K562 (cell line): ENCODE results near the gene GFRA4. TPM values are rescaled to one million over a fixed set of nuclear protein-coding genes. Genes with fewer than 3 reads are reported as not detected.
A peak's percentile ranks its signal among the peaks of the same experiment; 100 is the strongest.

ENCODE experiments used
- ATAC-seq: fragments of 200-7000 bp; cut with Tn5 transposase; 3 replicates; pipeline ENCODE4 v1.9.1; 2020; ENCODE audit warnings: moderate library complexity
- BruUV-seq: library from RNA; stranded (reverse); fragments of 400-500 nt; replicated peaks from 2 replicates; lab custom pipeline; 2021; lab: Mats Ljungman, UMichigan
- CTCF ChIA-PET: fragments of 300-600 bp; formaldehyde crosslinking; extraction: SDS; loops from one replicate; lab custom pipeline; 2021; ENCODE audit warnings: low intra/inter-chr PET ratio; lab: Yijun Ruan, JAX
- POLR2A ChIA-PET: fragments of 300-600, 350-650 bp; sonication (Branson Sonifier 250); formaldehyde crosslinking; extraction: SDS; loops from one replicate; lab custom pipeline; 2021; ENCODE audit warnings: antibody characterized with exemption, inconsistent platforms; lab: Yijun Ruan, JAX
- DNase-seq, 4 experiments: peaks; one replicate each; pipeline versions ENCODE4 v3.0.0 to v3.0.0-alpha.2; 2011 to 2018; ENCODE audit warnings: low spot score in 3 of 4, mixed read lengths in 3 of 4; ENCODE audit errors: extremely low read depth in 1 of 4
- FAIRE-seq: peaks from 2 replicates; lab custom pipeline; 2011; peaks lifted over from hg19 to GRCh38; lab: Jason Lieb, UNC
- H2AFZ ChIP-seq: 2 replicates; pipeline ENCODE4 v1.6.0; 2011; ENCODE audit warnings: low read depth, low read length, control low read depth, inconsistent platforms
- H3K27ac ChIP-seq: fragments of 200-600 bp; 3 replicates; pipeline ENCODE4 v1.8.0; 2011; ENCODE audit warnings: low read depth, mild to moderate bottlenecking, control low read depth, inconsistent platforms, low read length, moderate library complexity, mixed read lengths; ENCODE audit errors: extremely low read depth
- H3K27me3 ChIP-seq, 2 experiments: fragments of 300-600 bp in 1 of 2; 2 replicates in 1 of 2; 3 replicates in 1 of 2; pipeline versions ENCODE4 v1.6.0 to v1.8.0; 2011; ENCODE audit warnings: inconsistent platforms in 2 of 2, low read length in 2 of 2, mild to moderate bottlenecking in 1 of 2, mixed read lengths in 1 of 2, moderate library complexity in 1 of 2; ENCODE audit not compliant: control insufficient read depth in 2 of 2, insufficient read depth in 2 of 2
- H3K36me3 ChIP-seq: fragments of 300-600 bp; 3 replicates; pipeline ENCODE4 v1.8.0; 2011; ENCODE audit warnings: mild to moderate bottlenecking, low read length, inconsistent platforms; ENCODE audit not compliant: control insufficient read depth, insufficient read depth
- H3K4me1 ChIP-seq, 2 experiments: fragments of 200-600 bp in 1 of 2; replicated peaks in 1 of 2; 2 replicates in 1 of 2; 3 replicates in 1 of 2; pipeline versions ENCODE4 v1.5.1 to v1.8.0; 2011; ENCODE audit warnings: inconsistent platforms in 2 of 2, low read length in 2 of 2, mild to moderate bottlenecking in 1 of 2, mixed read lengths in 1 of 2, moderate library complexity in 1 of 2; ENCODE audit not compliant: control insufficient read depth in 2 of 2, insufficient read depth in 2 of 2
- H3K4me2 ChIP-seq: 2 replicates; pipeline ENCODE4 v1.6.1; 2011; ENCODE audit warnings: low read length, control low read depth, inconsistent platforms, mixed read lengths; ENCODE audit not compliant: insufficient read depth
- H3K4me3 ChIP-seq: fragments of 200-600 bp; sonication (generic), shearing (Covaris generic); 2 replicates; pipeline ENCODE4 v1.5.1; 2016; ENCODE audit warnings: control low read depth, inconsistent platforms
- H3K79me2 ChIP-seq: fragments of 200-600 bp; 3 replicates; pipeline ENCODE4 v1.8.0; 2011; ENCODE audit warnings: low read length, inconsistent platforms; ENCODE audit not compliant: control insufficient read depth, insufficient read depth
- H3K9ac ChIP-seq, 2 experiments: 2 replicates each; pipeline versions ENCODE4 v1.6.0 to v1.6.1; 2011; ENCODE audit warnings: low read depth in 2 of 2, low read length in 2 of 2, control low read depth in 1 of 2, inconsistent platforms in 1 of 2, mild to moderate bottlenecking in 1 of 2, mixed read lengths in 1 of 2; ENCODE audit not compliant: insufficient read depth in 1 of 2
- H3K9me1 ChIP-seq: one replicate; pipeline ENCODE4 v1.6.0; 2011; ENCODE audit warnings: inconsistent platforms, mild to moderate bottlenecking, low read length, moderate library complexity; ENCODE audit not compliant: control insufficient read depth, insufficient read depth
- H3K9me3 ChIP-seq: replicated peaks from 2 replicates; pipeline ENCODE4 v1.5.1; 2011; ENCODE audit warnings: low read depth, low read length, inconsistent platforms; ENCODE audit not compliant: control insufficient read depth, insufficient read depth
- H4K20me1 ChIP-seq: replicated peaks from 2 replicates; pipeline ENCODE4 v1.6.1; 2011; ENCODE audit warnings: low read length, inconsistent platforms, mixed read lengths; ENCODE audit not compliant: control insufficient read depth, insufficient read depth
- DLX4 ChIP-seq: fragments of 250-450 bp; sonication (Bioruptor Pico); IDR thresholded peaks from 2 replicates; pipeline ENCODE4 v1.6.1; 2021; ENCODE audit warnings: mild to moderate bottlenecking
- HMG20A ChIP-seq: fragments of 450-650 bp; formaldehyde crosslinking; conservative IDR thresholded peaks from 2 replicates; pipeline ENCODE4 v1.4.0; 2020; ENCODE audit warnings: mild to moderate bottlenecking, mixed read lengths
- HNRNPUL1 ChIP-seq: fragments of 200-400 bp; formaldehyde crosslinking; IDR thresholded peaks from 2 replicates; pipeline ENCODE4 v1.6.1; 2017; ENCODE audit warnings: low read length
- KDM2B ChIP-seq: fragments of 250-450 bp; sonication (Bioruptor Pico); IDR thresholded peaks from 2 replicates; pipeline ENCODE4 v1.8.0; 2021; ENCODE audit warnings: mild to moderate bottlenecking, moderate library complexity
- MTA2 ChIP-seq: fragments of 450-650 bp; IDR thresholded peaks from 2 replicates; pipeline ENCODE4 v1.6.1; 2016; ENCODE audit warnings: low read depth
- NELFE ChIP-seq: IDR thresholded peaks from 2 replicates; pipeline ENCODE4 v1.6.1; 2011; ENCODE audit warnings: mild to moderate bottlenecking; ENCODE audit not compliant: insufficient read depth, insufficient read length
- RBM34 ChIP-seq: fragments of 200-400 bp; formaldehyde crosslinking; IDR thresholded peaks from 2 replicates; pipeline ENCODE4 v1.6.1; 2018; ENCODE audit warnings: low read length, borderline replicate concordance; ENCODE audit not compliant: insufficient read depth
- TFAP4 ChIP-seq: sonication (generic); formaldehyde crosslinking; IDR thresholded peaks from 2 replicates; pipeline ENCODE4 v1.8.0; 2022; ENCODE audit warnings: missing genetic modification reagents, mild to moderate bottlenecking, moderate library complexity, borderline replicate concordance
- U2AF1 ChIP-seq: fragments of 200-400 bp; formaldehyde crosslinking; optimal IDR thresholded peaks from 2 replicates; pipeline ENCODE3; 2017; ENCODE audit warnings: mild to moderate bottlenecking, low read depth, low read length, moderate library complexity
- ZNF3 ChIP-seq: fragments of 250-450 bp; sonication (Bioruptor Pico); IDR thresholded peaks from 2 replicates; pipeline ENCODE4 v1.5.0; 2021; ENCODE audit warnings: mild to moderate bottlenecking, moderate library complexity
- ZNF561 ChIP-seq: fragments of 450-650 bp; formaldehyde crosslinking; conservative IDR thresholded peaks from 2 replicates; pipeline ENCODE4 v1.4.0; 2020; ENCODE audit warnings: mild to moderate bottlenecking, moderate library complexity
- ZNF75A ChIP-seq: fragments of 450-650 bp; formaldehyde crosslinking; IDR thresholded peaks from 2 replicates; pipeline ENCODE4 v1.4.0; 2020; ENCODE audit warnings: mild to moderate bottlenecking
- WGBS: fragments of 100-300 bp; shearing (Covaris generic); methylation state at CpG from one replicate; pipeline ENCODE4 v1.1.6; 2016; ENCODE audit warnings: low coverage, mixed read lengths; ENCODE audit not compliant: insufficient coverage; ENCODE audit errors: missing lambda C conversion rate; 5-methylcytosine and 5-hydroxymethylcytosine counted together
- in situ Hi-C: fragments of 300-500 bp; cut with MboI; formaldehyde crosslinking; loops from 4 replicates; pipeline ENCODE4 v1.15.0; 2018; ENCODE audit warnings: inconsistent platforms, mixed read lengths
- intact Hi-C: fragments of 100-400 bp; cut with micrococcal nuclease; formaldehyde crosslinking; loops from 2 replicates; pipeline ENCODE4 v1.14.2; 2022
- polyA plus RNA-seq, 8 experiments: library from polyadenylated mRNA; depleted of rRNA in 4 of 8; stranded (reverse) in 5 of 8; unstranded in 3 of 8; fragments of >200 nt; fragmentation: Nextera tagmentation in 2 of 8; fragmentation: Illumina TruSeq in 1 of 8; extraction: Ambion mirVana in 2 of 8; extraction: Trizol in 1 of 8; gene quantifications; 2 replicates each; pipeline versions ENCODE4 v1.2.1 to v1.2.3, GENCODE V29; 2011 to 2014; ENCODE audit warnings: inconsistent platforms in 1 of 8, missing spikeins in 1 of 8
- total RNA-seq, 7 experiments: library from RNA; depleted of rRNA in 6 of 7; stranded (reverse); fragments of >200 nt in 6 of 7; fragmentation: Illumina TruSeq in 2 of 7; extraction: Trizol in 2 of 7; gene quantifications; 2 replicates each; pipeline versions ENCODE4 v1.2.1 to v1.2.3, GENCODE V29; 2011 to 2021; ENCODE audit warnings: low replicate concordance in 1 of 7
- TF ChIP-seq, protein P1 (sequence below): fragments of 250-450 bp; sonication (Bioruptor Pico); IDR thresholded peaks from 2 replicates; pipeline ENCODE4 v1.8.0; 2021; ENCODE audit warnings: moderate library complexity, mild to moderate bottlenecking, inconsistent platforms
- TF ChIP-seq, protein P2 (sequence below): sonication (generic); formaldehyde crosslinking; IDR thresholded peaks from 2 replicates; pipeline ENCODE4 v1.8.0; 2022; ENCODE audit warnings: mild to moderate bottlenecking, low read depth, missing genetic modification reagents

GFRA4 gene
- total and polyA plus RNA-seq, 9 of the 15 experiments (the other 6 are each of a cell fraction or from before 2014, with no cell fraction given), result not detected

DNA sequence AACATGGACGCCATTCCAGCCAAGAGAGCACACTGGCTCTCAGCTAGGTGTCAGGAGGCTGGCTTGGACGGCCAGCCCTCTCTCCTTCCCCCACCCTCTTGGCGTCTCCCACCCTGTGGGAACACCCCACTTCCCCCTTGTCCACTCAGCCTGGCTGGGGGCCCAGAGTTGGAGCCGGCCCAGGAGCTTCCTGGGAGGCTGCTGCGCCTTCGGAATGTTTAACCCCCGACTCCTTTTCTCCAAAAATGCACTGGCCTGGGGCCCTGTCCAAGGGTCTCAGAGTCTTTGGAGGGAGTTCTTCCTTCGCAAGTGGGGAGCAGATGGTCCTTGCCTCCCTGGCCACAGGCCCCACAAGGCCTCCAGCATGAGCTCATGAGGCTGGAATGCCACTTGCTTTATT, 14.5 kb upstream of the GFRA4 start:
- intact Hi-C loops (loop anchor here (10.0 kb wide), 1 partner anchor 107 kb away; the partner anchor contains the start of genes CENPB and SPEF1), in situ Hi-C loops (no loop called here)
- no TSS peak for BruUV-seq
- peak overlapping the region in 1 of 2 experiments; percentile 35; a peak in 1 of 4 replicates for H3K9ac ChIP-seq
- 19% methylated on average over 5 of the region's 8 CpGs for WGBS
- H3K36me3 ChIP-seq, result no peaks in the 10 kb centered on the region
- ATAC-seq (no peak), FAIRE-seq (no peak), DNase-seq (no peak)
- ChIA-PET POLR2A (interaction anchor here (0.6 kb wide), 1 partner anchor 12 kb away, joined by 3 read pairs; no protein-coding TSS in a partner anchor), CTCF (no interaction called here)
- no peaks in the 10 kb centered on the region for H4K20me1 ChIP-seq
- peaks cover 0 to 25% of the 10 kb centered on the region in 2 experiments; a peak in 2 of 5 replicates for H3K27me3 ChIP-seq
- no peaks in the 10 kb centered on the region for H3K79me2 ChIP-seq
- no peak overlapping the region for H3K4me3 ChIP-seq
- H3K9me3 ChIP-seq, result no peaks in the 10 kb centered on the region
- H3K9me1 ChIP-seq, result no peaks in the 10 kb centered on the region
- no peak overlapping the region for H3K27ac ChIP-seq
- no peak overlapping the region for H2AFZ ChIP-seq
- TF ChIP-seq MTA2 (no peak), HNRNPUL1 (no peak), KDM2B (CRISPR knock-in tag) (no peak), ZNF75A (no peak), DLX4 (CRISPR knock-in tag) (no peak), ZNF3 (CRISPR knock-in tag) (no peak), ZNF561 (CRISPR knock-in tag) (no peak), TFAP4 (CRISPR knock-in tag) (no peak), HMG20A (no peak), NELFE (no peak), U2AF1 (no peak), RBM34 (no peak)
- TF ChIP-seq, protein P1, sequence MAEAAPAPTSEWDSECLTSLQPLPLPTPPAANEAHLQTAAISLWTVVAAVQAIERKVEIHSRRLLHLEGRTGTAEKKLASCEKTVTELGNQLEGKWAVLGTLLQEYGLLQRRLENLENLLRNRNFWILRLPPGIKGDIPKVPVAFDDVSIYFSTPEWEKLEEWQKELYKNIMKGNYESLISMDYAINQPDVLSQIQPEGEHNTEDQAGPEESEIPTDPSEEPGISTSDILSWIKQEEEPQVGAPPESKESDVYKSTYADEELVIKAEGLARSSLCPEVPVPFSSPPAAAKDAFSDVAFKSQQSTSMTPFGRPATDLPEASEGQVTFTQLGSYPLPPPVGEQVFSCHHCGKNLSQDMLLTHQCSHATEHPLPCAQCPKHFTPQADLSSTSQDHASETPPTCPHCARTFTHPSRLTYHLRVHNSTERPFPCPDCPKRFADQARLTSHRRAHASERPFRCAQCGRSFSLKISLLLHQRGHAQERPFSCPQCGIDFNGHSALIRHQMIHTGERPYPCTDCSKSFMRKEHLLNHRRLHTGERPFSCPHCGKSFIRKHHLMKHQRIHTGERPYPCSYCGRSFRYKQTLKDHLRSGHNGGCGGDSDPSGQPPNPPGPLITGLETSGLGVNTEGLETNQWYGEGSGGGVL (CRISPR knock-in tag), result no peak
- TF ChIP-seq, protein P2, sequence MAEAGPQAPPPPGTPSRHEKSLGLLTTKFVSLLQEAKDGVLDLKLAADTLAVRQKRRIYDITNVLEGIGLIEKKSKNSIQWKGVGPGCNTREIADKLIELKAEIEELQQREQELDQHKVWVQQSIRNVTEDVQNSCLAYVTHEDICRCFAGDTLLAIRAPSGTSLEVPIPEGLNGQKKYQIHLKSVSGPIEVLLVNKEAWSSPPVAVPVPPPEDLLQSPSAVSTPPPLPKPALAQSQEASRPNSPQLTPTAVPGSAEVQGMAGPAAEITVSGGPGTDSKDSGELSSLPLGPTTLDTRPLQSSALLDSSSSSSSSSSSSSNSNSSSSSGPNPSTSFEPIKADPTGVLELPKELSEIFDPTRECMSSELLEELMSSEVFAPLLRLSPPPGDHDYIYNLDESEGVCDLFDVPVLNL (CRISPR knock-in tag), result no peak
- H3K4me2 ChIP-seq, result no peak overlapping the region
- peaks cover 0 to 44% of the 10 kb centered on the region in 2 experiments; a peak in 2 of 5 replicates for H3K4me1 ChIP-seq
